BJ (cell line): Measurements from ENCODE around the gene KCNQ1. TPM values are rescaled to one million over a fixed set of nuclear protein-coding genes. Genes with fewer than 3 reads are reported as not detected.

Experiments
- CTCF ChIA-PET: fragments of 350-600 bp; formaldehyde crosslinking; extraction: SDS; loops from one replicate; lab custom pipeline; 2021; ENCODE audit warnings: antibody characterized with exemption, inconsistent platforms; lab: Yijun Ruan, JAX
- POLR2A ChIA-PET: fragments of 300-600 bp; sonication (Branson Sonifier 250); formaldehyde crosslinking; extraction: SDS; loops from one replicate; lab custom pipeline; 2021; ENCODE audit warnings: antibody characterized with exemption; lab: Charles Lee
- DNase-seq: peaks from one replicate; pipeline ENCODE4 v3.0.0-alpha.2; 2011; ENCODE audit warnings: low read depth
- H3K27me3 ChIP-seq: 2 replicates; pipeline ENCODE4 v1.6.0; 2011; ENCODE audit warnings: low read length; ENCODE audit not compliant: control insufficient read depth, insufficient read depth
- H3K36me3 ChIP-seq: 2 replicates; pipeline ENCODE4 v1.5.1; 2011; ENCODE audit warnings: low read length; ENCODE audit not compliant: control insufficient read depth, insufficient read depth
- H3K4me3 ChIP-seq: 2 replicates; pipeline ENCODE4 v1.5.1; 2011; ENCODE audit warnings: low read depth, mild to moderate bottlenecking, control low read depth, low read length
- CTCF ChIP-seq: IDR thresholded peaks from 2 replicates; pipeline ENCODE4 v1.5.1; 2011; ENCODE audit warnings: low read depth, mild to moderate bottlenecking, control low read depth, inconsistent platforms, low read length, moderate library complexity; ENCODE audit not compliant: insufficient read depth
- polyA plus RNA-seq: library from polyadenylated mRNA; depleted of rRNA; stranded (reverse); fragments of >200 nt; gene quantifications from 2 replicates; pipeline ENCODE4 v1.2.3, GENCODE V29; 2011

The KCNQ1 gene
- polyA plus RNA-seq, 1 experiment = not detected

GRCh38 chr11:2877474-2877873 lies 432.7 kb downstream of the KCNQ1 start:
- no peak for TF ChIP-seq CTCF
- CTCF ChIA-PET = interaction anchor here (0.6 to 20.3 kb wide), 2 partner anchors 18 to 345 kb away, joined by 3 to 772 read pairs; no protein-coding TSS in a partner anchor
- DNase-seq = no peak
- Histone ChIP-seq H3K4me3 (no peak overlapping the region), H3K36me3 (no peaks in the 10 kb centered on the region), H3K27me3 (peaks cover 3% of the 10 kb centered on the region)
- POLR2A ChIA-PET = no interaction called here

- peaks cover 3% of the 10 kb centered on the region for H3K27me3 ChIP-seq
- ChIA-PET POLR2A (no interaction called here), CTCF (interaction anchor here (1.2 to 20.3 kb wide), 2 partner anchors 9 to 346 kb away, joined by 4 to 772 read pairs; no protein-coding TSS in a partner anchor)
- no peaks in the 10 kb centered on the region for H3K36me3 ChIP-seq
- DNase-seq = no peak
- no peak overlapping the region for H3K4me3 ChIP-seq
- no peak for TF ChIP-seq CTCF
Measured at GRCh38 chr11:2878782-2879181, 434.0 kb downstream of the KCNQ1 start.

- POLR2A ChIA-PET = no interaction called here
- H3K4me3 ChIP-seq = no peak overlapping the region
- no peak for TF ChIP-seq CTCF
- peaks cover 1% of the 10 kb centered on the region; the same call in 1 of the 2 replicates for H3K27me3 ChIP-seq
- H3K36me3 ChIP-seq = no peaks in the 10 kb centered on the region
- CTCF ChIA-PET = interaction anchor here (20.3 kb wide), 1 partner anchor 348 kb away, joined by 772 read pairs; no protein-coding TSS in a partner anchor
- no peak for DNase-seq
Measured at GRCh38 chr11:2880646-2881045, 435.8 kb downstream of the KCNQ1 start.

- no peak for TF ChIP-seq CTCF
- ChIA-PET CTCF (interaction anchor here (1.0 to 20.3 kb wide), 2 partner anchors 21 to 348 kb away, joined by 4 to 772 read pairs; no protein-coding TSS in a partner anchor), POLR2A (no interaction called here)
Measured at GRCh38 chr11:2881076-2881980, 436.5 kb downstream of the KCNQ1 start.

GRCh38 chr11:2881981-2882375 lies 437.2 kb downstream of the KCNQ1 start:
- no peak for DNase-seq
- Histone ChIP-seq H3K36me3 (no peaks in the 10 kb centered on the region), H3K27me3 (peaks cover 1% of the 10 kb centered on the region; the same call in 1 of the 2 replicates), H3K4me3 (no peak overlapping the region)
- ChIA-PET POLR2A (no interaction called here), CTCF (interaction anchor here (1.0 to 20.3 kb wide), 2 partner anchors 21 to 349 kb away, joined by 4 to 772 read pairs; no protein-coding TSS in a partner anchor)
- TF ChIP-seq CTCF = no peak

More at GRCh38 chr11:2881076-2881980, 436.5 kb downstream of the KCNQ1 start:
- H3K27me3 ChIP-seq = peaks cover 1% of the 10 kb centered on the region; the same call in 1 of the 2 replicates
- H3K36me3 ChIP-seq = no peaks in the 10 kb centered on the region
- H3K4me3 ChIP-seq = no peak overlapping the region
- no peak for DNase-seq
